Cardiac muscle cell (in vitro differentiated cells and primary cell): ENCODE data around the gene XIRP2. TPM values are rescaled to one million over a fixed set of nuclear protein-coding genes. Genes with fewer than 3 reads are reported as not detected.
"Not testable (repeated sequence)": the region's sequence is repeated elsewhere in the genome, so short reads cannot be mapped to it uniquely, and the experiment has no call there.

Experiments used
- DNase-seq, 2 donors: peaks; one replicate each; pipeline versions ENCODE4 v3.0.0 to v3.0.0-alpha.2; 2010 to 2017; ENCODE audit warnings: low read depth in 1 of 2, low spot score in 1 of 2
- H3K27ac ChIP-seq: fragments of 200-600 bp; sonication (generic); 2 replicates; pipeline ENCODE4 v1.5.1; 2016
- H3K27me3 ChIP-seq: fragments of 200-600 bp; sonication (generic); 2 replicates; pipeline ENCODE4 v1.6.0; 2016; ENCODE audit warnings: control low read depth
- H3K36me3 ChIP-seq: fragments of 200-600 bp; sonication (generic); 2 replicates; pipeline ENCODE4 v1.5.1; 2016; ENCODE audit warnings: control low read depth
- H3K4me1 ChIP-seq: fragments of 200-600 bp; sonication (generic); 2 replicates; pipeline ENCODE4 v1.8.1; 2017; ENCODE audit warnings: low read depth, mild to moderate bottlenecking, mixed run types
- H3K4me3 ChIP-seq: fragments of 200-600 bp; sonication (generic); 2 replicates; pipeline ENCODE4 v1.5.1; 2016; ENCODE audit warnings: mild to moderate bottlenecking
- H3K9me3 ChIP-seq: fragments of 200-600 bp; sonication (generic); 2 replicates; pipeline ENCODE4 v1.5.1; 2017; ENCODE audit warnings: low read depth, mild to moderate bottlenecking, control low read depth
- polyA plus RNA-seq: library from polyadenylated mRNA; unstranded; fragments of >200 nt; fragmentation: Nextera tagmentation; extraction: Ambion mirVana; gene quantifications from 2 replicates; pipeline ENCODE4 v1.2.1, GENCODE V29; 2016
- total RNA-seq: library from RNA; depleted of rRNA; stranded (reverse); fragments of >200 nt; gene quantifications from 2 replicates; pipeline ENCODE4 v1.2.3, GENCODE V29; 2016
- TF ChIP-seq, protein P1 (sequence below): IDR thresholded peaks from 2 replicates; pipeline ENCODE4 v1.5.1; 2012; ENCODE audit warnings: low read depth, mild to moderate bottlenecking, low read length

Gene XIRP2
- total and polyA plus RNA-seq, 2 experiments from 2014 or later = 0.51 to 0.59 TPM

DNA sequence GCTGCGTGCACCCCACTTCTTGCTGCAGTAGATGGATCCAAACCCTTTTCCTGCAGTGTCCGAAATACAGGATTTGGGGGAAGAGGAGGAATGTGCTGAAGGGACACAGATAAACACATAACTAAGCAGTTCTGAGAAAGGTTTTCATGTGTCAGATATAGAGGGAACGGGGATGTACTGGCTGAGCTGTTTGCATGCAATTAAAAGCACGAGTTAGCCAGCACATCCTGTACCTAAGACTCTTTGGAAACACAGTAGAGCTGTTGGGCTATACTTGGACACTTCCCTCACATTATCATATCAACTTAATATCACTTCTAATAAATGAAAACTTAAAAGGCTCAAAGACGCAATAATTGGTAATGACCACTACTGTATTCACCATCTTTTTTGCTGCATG, 377.4 kb downstream of the XIRP2 start:
- Histone ChIP-seq H3K27me3 (no peaks in the 10 kb centered on the region), H3K4me1 (no peaks in the 10 kb centered on the region), H3K4me3 (no peak overlapping the region), H3K36me3 (no peaks in the 10 kb centered on the region), H3K9me3 (no peaks in the 10 kb centered on the region), H3K27ac (no peak overlapping the region)
- no peak for DNase-seq
- TF ChIP-seq, protein P1, sequence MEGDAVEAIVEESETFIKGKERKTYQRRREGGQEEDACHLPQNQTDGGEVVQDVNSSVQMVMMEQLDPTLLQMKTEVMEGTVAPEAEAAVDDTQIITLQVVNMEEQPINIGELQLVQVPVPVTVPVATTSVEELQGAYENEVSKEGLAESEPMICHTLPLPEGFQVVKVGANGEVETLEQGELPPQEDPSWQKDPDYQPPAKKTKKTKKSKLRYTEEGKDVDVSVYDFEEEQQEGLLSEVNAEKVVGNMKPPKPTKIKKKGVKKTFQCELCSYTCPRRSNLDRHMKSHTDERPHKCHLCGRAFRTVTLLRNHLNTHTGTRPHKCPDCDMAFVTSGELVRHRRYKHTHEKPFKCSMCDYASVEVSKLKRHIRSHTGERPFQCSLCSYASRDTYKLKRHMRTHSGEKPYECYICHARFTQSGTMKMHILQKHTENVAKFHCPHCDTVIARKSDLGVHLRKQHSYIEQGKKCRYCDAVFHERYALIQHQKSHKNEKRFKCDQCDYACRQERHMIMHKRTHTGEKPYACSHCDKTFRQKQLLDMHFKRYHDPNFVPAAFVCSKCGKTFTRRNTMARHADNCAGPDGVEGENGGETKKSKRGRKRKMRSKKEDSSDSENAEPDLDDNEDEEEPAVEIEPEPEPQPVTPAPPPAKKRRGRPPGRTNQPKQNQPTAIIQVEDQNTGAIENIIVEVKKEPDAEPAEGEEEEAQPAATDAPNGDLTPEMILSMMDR = no peak

DNA sequence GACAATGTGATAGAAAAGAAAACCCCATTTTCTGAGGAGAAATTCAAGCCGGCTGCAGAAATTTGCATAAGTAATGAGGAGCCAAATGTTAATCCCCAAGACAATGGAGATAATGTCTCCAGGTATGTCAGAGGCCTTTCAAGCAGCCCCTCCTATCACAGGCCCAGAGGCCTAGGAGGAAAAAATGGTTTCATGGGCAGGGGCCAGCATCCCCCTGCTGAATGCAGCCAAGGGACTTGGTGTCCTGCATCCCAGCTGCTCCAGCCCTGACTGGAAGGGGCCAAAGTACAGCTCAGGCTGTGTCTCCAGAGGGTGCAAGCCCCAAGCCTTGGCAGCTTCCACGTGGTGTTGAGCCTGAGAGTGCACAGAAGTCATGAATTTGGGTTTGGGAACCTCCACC, 380.0 kb downstream of the XIRP2 start:
- not testable (repeated sequence) for H3K27ac ChIP-seq, H3K4me1 ChIP-seq, H3K4me3 ChIP-seq, H3K9me3 ChIP-seq, DNase-seq, H3K27me3 ChIP-seq, H3K36me3 ChIP-seq

DNA sequence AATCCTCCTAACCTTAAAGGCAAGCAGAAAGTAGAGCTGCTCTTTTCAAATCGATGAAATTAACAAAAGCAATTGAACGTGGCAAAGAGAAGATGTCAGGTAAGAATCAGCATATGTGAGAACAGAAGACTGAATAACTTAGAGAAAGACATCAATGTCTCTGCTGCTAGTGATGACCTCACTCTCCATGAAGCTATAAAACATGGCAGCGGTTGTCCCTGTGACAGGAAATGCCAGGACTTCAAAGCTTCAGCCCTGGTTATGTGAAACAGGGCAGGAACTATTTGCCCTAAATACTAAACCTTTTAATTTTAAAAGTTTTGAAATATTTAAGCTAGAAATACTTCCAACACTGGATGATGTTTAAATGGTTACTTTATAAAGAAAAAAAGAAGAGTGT, 383.7 kb downstream of the XIRP2 start:
- Histone ChIP-seq H3K27me3 (no peaks in the 10 kb centered on the region), H3K27ac (no peak overlapping the region), H3K4me3 (no peak overlapping the region), H3K4me1 (no peaks in the 10 kb centered on the region), H3K9me3 (no peaks in the 10 kb centered on the region), H3K36me3 (no peaks in the 10 kb centered on the region)
- TF ChIP-seq, protein P1 = no peak
- no peak for DNase-seq

DNA sequence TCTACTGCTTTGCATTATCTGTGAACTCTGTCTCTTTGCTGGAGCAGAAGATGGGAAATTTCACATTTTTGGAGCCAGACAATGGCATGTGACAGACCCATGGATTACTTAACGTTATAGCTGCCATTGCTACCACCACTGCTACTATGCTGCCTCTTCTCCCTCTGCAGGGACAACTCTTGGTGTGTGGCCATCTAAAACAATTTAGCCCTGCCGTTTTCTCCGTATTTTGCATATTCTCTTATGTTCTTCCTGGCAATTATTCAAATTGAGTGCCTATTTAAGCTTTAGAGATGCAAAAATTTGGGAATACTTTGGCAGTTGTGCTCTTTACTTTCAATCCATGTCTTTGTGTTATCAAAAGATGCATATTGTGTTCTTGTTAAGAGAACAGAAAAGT, 386.8 kb downstream of the XIRP2 start:
- no peak for DNase-seq
- no peak overlapping the region for H3K4me3 ChIP-seq

GRCh38 chr2:167279810-167280209, 391.5 kb downstream of the XIRP2 start:
- Histone ChIP-seq H3K27me3 (no peaks in the 10 kb centered on the region), H3K27ac (no peak overlapping the region), H3K9me3 (no peaks in the 10 kb centered on the region), H3K4me1 (no peaks in the 10 kb centered on the region), H3K4me3 (no peak overlapping the region), H3K36me3 (no peaks in the 10 kb centered on the region)
- TF ChIP-seq, protein P1 = no peak
- no peak for DNase-seq

More for the DNA sequence above, 386.8 kb downstream of the XIRP2 start:
- no peaks in the 10 kb centered on the region for H3K27me3 ChIP-seq
- no peaks in the 10 kb centered on the region for H3K4me1 ChIP-seq
- TF ChIP-seq, protein P1 = no peak
- no peaks in the 10 kb centered on the region for H3K36me3 ChIP-seq
- no peaks in the 10 kb centered on the region for H3K9me3 ChIP-seq
- H3K27ac ChIP-seq = no peak overlapping the region

GRCh38 chr2:167287212-167287611, 398.9 kb downstream of the XIRP2 start:
- no peak for DNase-seq
- Histone ChIP-seq H3K27ac (no peak overlapping the region), H3K9me3 (no peaks in the 10 kb centered on the region), H3K27me3 (no peaks in the 10 kb centered on the region), H3K4me3 (no peak overlapping the region), H3K36me3 (no peaks in the 10 kb centered on the region), H3K4me1 (no peaks in the 10 kb centered on the region)
- TF ChIP-seq, protein P1 = no peak
